ENCODE results near the gene APEX1. TPM values are rescaled to one million over a fixed set of nuclear protein-coding genes. Genes with fewer than 3 reads are reported as not detected.
A peak's percentile ranks its signal among the peaks of the same experiment; 100 is the strongest.

Gene APEX1
- total RNA-seq, 1 experiment from 2014 or later: 235 TPM

DNA sequence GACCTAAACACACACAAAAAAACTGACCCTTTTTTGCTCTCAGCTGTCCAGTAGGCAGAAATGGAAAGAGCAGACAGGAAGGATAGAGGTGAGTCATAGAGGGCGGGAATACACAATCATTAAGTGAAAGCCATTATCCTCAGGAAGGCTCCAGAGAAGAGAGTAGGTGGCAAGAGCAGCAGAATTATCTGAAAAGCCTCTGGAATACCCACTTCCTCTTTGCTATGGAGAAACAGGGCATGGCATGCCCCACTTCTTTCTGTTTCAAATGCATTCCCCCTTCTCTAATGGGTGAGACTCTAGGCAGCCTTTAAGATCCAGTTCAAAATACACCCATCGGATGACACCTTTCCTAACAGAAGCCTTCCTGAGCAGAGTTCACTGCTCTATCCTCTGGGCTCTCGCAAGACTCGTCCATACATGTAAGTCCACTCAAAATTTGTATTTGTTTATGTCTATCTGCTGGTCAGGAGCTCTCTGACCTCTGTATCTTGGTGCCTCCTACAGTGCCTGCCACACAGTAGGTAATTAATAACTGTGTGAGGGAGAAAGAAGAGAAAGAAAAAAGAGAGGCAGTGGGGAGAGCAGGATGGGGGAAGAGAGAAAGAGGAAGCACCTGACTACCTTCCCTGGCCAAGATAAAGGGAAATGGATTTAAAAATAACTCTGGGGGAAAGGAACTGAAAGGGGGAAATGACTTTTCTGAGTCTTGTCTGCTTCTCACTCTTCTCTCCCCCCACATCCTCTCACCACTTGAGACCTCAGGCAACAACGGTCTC is 27.6 kb upstream of the APEX1 start:
- Histone ChIP-seq H4K20me1 (ENCODE audit: insufficient read depth) (no peaks in the 10 kb centered on the region), H3K4me2 (ENCODE audit: low read length) (peak overlapping the region; percentile 64), H3K36me3 (ENCODE audit: control insufficient read depth in 1 of 2, insufficient read depth in 2 of 2, low read length in 2 of 2) (no peaks in the 10 kb centered on the region), H2AFZ (ENCODE audit: low read depth, low read length, poor library complexity, severe bottlenecking) (peak overlapping the region; percentile 65), H3K9me3 (ENCODE audit: control insufficient read depth in 1 of 2, insufficient read depth in 1 of 2, low read depth in 1 of 2, low read length in 2 of 2) (no peaks in the 10 kb centered on the region), H3K27ac (ENCODE audit: low read depth, low read length) (peak overlapping the region; percentile 42), H3K27me3 (ENCODE audit: insufficient read depth, low read length) (no peaks in the 10 kb centered on the region), H3K4me1 (ENCODE audit: control insufficient read depth in 1 of 2, insufficient read depth in 2 of 2, low read length in 2 of 2) (peaks cover 10 to 14% of the 10 kb centered on the region in 2 experiments), H3K9ac (ENCODE audit: low read length) (no peak overlapping the region), H3K9me2 (ENCODE audit: insufficient read depth) (no peaks in the 10 kb centered on the region), H3K79me2 (ENCODE audit: insufficient read depth, low read length) (no peaks in the 10 kb centered on the region), H3K4me3 (replicated peaks in 1 of 2; ENCODE audit: low read depth in 1 of 2, low read length in 2 of 2) (peak overlapping the region in 1 of 2 experiments; percentile 33; a peak in 3 of 4 replicates)
- TSS peak; percentile 50 for BruUV-seq (replicated peaks)
- peak; percentile 82 for ATAC-seq
- CTCF ChIA-PET: no interaction called here
- intact Hi-C loops (cut with micrococcal nuclease): no loop called here
- TF ChIP-seq FOSL1 (IDR thresholded peaks at IDR 0.05; ENCODE audit: low read depth) (peak; percentile 48; the same call in 1 of the 2 replicates), RAD21 (IDR thresholded peaks at IDR 0.05; ENCODE audit: low read depth) (no peak), SP1 (IDR thresholded peaks at IDR 0.05; ENCODE audit: low read depth) (no peak), EZH2phosphoT487 (IDR thresholded peaks at IDR 0.05; ENCODE audit: borderline replicate concordance) (no peak), ZFX (IDR thresholded peaks at IDR 0.05) (no peak), JUND (IDR thresholded peaks at IDR 0.05) (peak; percentile 45), SIN3A (IDR thresholded peaks at IDR 0.05; ENCODE audit: low read depth) (no peak), POLR2AphosphoS5 (IDR thresholded peaks at IDR 0.05; ENCODE audit: low read depth, low read length) (0 out of 2 replicates have a peak, but pooled peaks have one; percentile 19), SRF (IDR thresholded peaks at IDR 0.05; ENCODE audit: low read depth) (no peak)
- TF ChIP-seq, protein P1, sequence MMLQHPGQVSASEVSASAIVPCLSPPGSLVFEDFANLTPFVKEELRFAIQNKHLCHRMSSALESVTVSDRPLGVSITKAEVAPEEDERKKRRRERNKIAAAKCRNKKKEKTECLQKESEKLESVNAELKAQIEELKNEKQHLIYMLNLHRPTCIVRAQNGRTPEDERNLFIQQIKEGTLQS (IDR thresholded peaks at IDR 0.05): no peak
- POLR2A ChIA-PET: no interaction called here
- DNase-seq (ENCODE audit: low read depth, low spot score): peak; percentile 13
- RAD21 ChIA-PET (ENCODE audit: low non-redundant PET in 1 of 2, low total read pairs in 2 of 2, uncharacterized antibody in 2 of 2, unreplicated experiment in 2 of 2): no interaction called here

DNA sequence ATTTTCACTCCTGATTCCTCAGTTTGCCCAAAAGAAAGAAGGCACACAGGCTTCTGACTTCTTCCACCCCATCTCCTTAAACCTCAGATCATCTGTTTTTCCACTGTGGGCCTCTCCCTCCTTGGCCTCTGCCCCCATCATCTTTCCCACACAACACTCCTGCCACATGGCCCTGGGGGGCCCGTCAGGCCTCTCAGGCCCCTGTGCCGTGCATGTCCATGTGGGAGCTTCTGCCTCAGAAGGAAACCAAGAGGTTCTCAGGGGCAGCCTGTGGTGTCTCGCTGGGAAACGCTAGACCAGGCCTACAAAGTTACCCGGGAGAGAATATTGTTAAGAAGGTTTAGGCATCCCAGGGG is 27.0 kb upstream of the APEX1 start:
- Histone ChIP-seq H3K9ac (ENCODE audit: low read length) (no peak overlapping the region), H3K27me3 (ENCODE audit: insufficient read depth, low read length) (no peaks in the 10 kb centered on the region), H2AFZ (ENCODE audit: low read depth, low read length, poor library complexity, severe bottlenecking) (no peak overlapping the region), H3K9me2 (ENCODE audit: insufficient read depth) (no peaks in the 10 kb centered on the region), H3K4me2 (ENCODE audit: low read length) (no peak overlapping the region), H3K4me1 (ENCODE audit: control insufficient read depth in 1 of 2, insufficient read depth in 2 of 2, low read length in 2 of 2) (peaks cover 10 to 14% of the 10 kb centered on the region in 2 experiments), H3K79me2 (ENCODE audit: insufficient read depth, low read length) (no peaks in the 10 kb centered on the region), H3K4me3 (replicated peaks in 1 of 2; ENCODE audit: low read depth in 1 of 2, low read length in 2 of 2) (no peak overlapping the region), H3K27ac (ENCODE audit: low read depth, low read length) (no peak overlapping the region), H3K9me3 (ENCODE audit: control insufficient read depth in 1 of 2, insufficient read depth in 1 of 2, low read depth in 1 of 2, low read length in 2 of 2) (no peaks in the 10 kb centered on the region), H4K20me1 (ENCODE audit: insufficient read depth) (no peaks in the 10 kb centered on the region), H3K36me3 (ENCODE audit: control insufficient read depth in 1 of 2, insufficient read depth in 2 of 2, low read length in 2 of 2) (no peaks in the 10 kb centered on the region)
- POLR2A ChIA-PET: no interaction called here
- DNase-seq (ENCODE audit: low read depth, low spot score) (no peak), ATAC-seq (no peak)
- no TSS peak for BruUV-seq (replicated peaks)
- CTCF ChIA-PET: no interaction called here
- TF ChIP-seq JUND (IDR thresholded peaks at IDR 0.05) (no peak), YY1 (IDR thresholded peaks at IDR 0.05; ENCODE audit: extremely low read depth, insufficient replicate concordance, low read depth, low read length) (no peak), CBX3 (IDR thresholded peaks at IDR 0.05; ENCODE audit: low read depth) (no peak), TCF7L2 (IDR thresholded peaks at IDR 0.05; ENCODE audit: borderline replicate concordance, extremely low read depth, insufficient read depth, insufficient read length) (no peak), ZNF274 (IDR thresholded peaks at IDR 0.05; ENCODE audit: low read depth, low read length) (no peak)
- RAD21 ChIA-PET (ENCODE audit: low non-redundant PET in 1 of 2, low total read pairs in 2 of 2, uncharacterized antibody in 2 of 2, unreplicated experiment in 2 of 2): no interaction called here
- intact Hi-C loops (cut with micrococcal nuclease): no loop called here
